ENCODE data around the gene HSD17B2.
A peak's percentile ranks its signal among the peaks of the same experiment; 100 is the strongest.
"Not testable (repeated sequence)": the region's sequence is repeated elsewhere in the genome, so short reads cannot be mapped to it uniquely, and the experiment has no call there.

Gene HSD17B2

GRCh38 chr16:82034981-82035612 lies at the start of gene HSD17B2:
HSD17B2 (plus strand) TSS chr16:82035253; CDS start chr16:82035425, 172 bp downstream.
- DNase-seq, result no peak

- no peak for DNase-seq
These were observed 47.9 kb upstream of the HSD17B2 start for GRCh38 chr16:81987121-81987520.

DNA sequence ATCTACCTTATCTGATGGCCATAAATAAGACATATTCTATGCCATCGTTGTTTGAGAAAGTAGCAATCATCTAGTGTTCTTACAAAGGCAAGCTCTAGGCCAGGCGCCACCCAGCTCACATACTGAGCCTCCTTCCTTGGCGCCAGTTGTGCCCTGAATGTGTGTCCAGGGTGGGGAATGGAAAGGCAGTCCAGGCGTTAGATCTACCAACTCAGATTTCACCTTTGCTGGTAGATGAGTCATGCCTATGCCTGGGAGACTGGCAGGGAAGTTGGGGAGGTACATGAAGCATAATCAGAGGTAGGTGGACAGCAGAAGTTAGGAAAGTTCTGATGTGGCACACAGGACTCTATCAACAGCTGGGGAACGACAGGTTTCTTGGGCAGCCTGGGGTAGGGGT lies 47.3 kb upstream of the HSD17B2 start:
- DNase-seq, result no peak

DNA sequence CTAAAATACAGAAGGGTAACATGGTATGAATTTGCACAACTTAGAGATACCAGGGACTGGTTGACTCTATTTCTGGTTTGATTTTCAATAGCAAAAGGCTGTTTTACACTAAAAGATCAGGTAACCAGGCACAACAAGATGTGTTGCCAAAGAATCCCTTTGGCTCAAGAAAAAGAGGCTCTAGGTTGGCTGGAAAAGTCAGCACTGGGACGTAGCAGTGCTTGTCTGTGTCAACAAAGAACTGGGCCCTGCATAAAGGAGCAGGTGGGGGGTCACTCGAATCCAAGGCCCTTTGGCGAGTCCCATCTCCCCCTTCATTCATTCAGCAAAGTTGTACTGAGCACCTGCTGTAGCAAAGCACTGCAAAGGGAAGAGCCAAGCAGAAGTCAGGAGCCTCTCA lies 42.2 kb upstream of the HSD17B2 start:
- no peak for DNase-seq

DNA sequence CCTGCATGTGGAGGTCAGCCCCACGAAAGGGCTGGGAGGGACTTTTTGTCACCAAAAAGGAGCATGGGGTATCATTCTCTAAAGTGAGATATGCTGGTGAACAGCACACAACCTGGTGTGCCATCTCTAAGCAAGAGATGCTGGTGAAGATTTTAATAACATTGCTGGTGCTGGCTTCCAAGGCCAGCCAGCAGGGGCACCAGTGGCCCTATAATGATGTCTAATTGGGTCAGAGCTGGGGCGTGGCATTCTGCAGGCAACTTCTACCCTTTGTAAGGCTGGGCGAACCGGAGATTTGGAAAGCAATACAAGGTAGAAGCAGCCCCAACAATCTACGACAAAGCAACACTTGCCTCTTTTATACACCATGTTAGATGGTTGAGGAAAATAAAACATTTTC lies 40.6 kb upstream of the HSD17B2 start:
- DNase-seq, result no peak

DNA sequence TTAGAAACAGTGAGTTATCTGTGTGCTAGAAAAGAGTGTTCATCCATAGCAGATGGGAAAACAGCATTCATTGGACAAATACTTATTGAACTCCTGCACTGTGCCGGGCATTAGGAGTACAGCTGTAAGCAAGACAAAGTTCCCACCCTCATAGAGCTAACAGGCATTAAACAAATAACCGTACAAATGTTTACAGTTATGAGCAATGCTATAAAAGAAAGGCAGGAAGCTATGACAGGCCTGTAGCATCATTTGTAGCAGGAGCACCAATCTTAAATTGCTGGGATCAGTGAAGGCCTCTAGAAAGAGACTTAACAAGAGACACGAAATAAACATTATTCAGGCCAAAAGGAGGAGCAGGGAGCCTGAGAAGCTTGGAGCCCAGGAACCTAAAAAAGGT lies 39.4 kb upstream of the HSD17B2 start:
- DNase-seq, result no peak

DNA sequence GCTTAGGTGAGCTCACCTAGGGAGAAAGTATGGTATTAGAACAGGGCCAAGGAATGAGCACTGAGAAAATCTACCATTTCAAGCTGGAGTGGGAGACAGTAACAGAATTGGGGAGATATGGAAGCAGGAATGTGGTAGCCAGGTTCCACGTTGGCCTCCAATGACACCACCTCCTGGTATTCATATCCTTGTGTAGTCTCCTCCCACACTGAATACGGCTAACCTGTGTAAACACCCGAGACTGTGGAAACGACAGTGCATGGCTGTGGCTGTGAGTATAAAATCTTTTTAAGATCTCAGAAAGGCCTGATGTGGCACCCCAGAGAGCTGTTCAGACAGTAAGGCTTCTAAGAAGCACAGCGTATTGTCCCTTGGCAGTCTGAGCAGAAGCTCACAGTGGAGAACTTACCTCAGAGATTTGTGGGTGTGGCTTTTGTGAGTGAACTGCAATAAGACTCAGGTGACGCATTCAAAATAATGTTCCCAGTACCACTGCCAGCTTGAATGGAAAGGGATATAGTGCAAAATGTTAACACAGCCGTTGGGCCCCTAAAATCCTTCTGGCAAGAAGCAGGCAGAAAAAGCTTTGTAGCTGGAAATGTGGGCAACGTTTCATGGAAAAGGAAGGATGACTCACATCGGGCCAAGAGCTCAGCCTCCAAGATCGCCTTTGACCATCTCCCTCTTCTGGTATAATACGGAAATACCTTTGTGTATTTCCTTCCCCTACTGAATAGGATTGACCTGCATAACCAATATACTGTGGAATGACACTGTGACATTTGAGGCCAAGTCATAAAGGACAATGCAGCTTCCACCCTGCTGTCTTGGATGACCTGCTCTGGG lies 38.2 kb upstream of the HSD17B2 start:
- no peak for DNase-seq

DNA sequence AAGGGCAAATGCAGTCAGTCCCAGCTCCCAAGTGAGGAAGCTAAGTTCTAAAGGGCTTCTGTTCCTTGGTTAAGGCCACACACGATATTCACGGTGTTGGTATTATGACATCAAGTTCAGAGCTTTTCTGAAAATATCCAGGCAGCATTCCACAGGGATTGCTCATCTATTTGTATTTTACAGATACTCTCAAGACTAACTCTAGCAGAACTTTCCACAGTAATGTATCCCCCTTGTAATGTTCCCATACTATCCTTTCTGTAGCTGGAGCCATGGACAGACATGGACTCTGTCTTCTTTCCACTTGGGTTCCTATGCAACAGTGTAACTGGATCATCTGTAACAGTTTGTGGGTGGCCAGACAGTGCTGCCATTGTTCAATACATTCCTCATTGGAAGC lies 37.3 kb upstream of the HSD17B2 start:
- DNase-seq, result no peak

DNA sequence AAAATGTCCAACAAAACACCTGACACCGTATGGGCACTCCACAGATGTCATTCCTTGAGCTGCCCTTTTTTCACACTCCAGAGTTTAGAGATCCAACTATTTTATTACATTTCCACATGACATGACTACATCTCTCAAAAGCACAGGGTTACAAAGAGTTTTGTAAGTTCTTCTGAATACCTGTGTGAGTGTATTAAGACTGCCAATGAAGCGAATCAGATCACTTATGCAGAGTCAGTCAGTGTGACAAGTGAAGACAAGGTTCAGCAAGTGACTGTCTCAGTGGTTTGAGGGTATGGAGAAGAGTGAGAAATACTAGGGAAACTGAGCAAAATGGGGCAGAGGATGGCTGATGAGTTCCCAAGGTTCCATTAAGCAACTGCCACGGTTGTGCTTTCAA lies 32.2 kb upstream of the HSD17B2 start:
- no peak for DNase-seq

DNA sequence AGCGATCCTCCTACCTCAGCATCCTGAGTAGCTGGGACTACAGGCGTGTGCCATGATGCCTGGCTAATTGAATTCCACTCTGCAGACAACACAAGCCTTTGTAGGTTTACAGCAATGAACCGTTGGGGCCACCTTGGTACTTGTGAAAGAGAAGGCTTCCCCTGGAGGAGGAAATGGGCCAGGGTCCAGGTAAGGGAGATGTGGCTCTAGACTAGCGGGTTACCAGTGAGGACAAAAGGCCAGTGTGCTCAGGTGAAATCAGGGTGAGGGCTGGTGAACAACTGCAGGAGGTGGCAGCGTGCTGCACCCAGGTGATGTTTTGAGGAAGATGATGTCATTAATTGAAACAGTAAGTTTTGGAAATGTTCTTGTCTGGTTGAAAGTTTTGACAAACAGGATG lies 30.5 kb upstream of the HSD17B2 start:
- DNase-seq, result no peak

DNA sequence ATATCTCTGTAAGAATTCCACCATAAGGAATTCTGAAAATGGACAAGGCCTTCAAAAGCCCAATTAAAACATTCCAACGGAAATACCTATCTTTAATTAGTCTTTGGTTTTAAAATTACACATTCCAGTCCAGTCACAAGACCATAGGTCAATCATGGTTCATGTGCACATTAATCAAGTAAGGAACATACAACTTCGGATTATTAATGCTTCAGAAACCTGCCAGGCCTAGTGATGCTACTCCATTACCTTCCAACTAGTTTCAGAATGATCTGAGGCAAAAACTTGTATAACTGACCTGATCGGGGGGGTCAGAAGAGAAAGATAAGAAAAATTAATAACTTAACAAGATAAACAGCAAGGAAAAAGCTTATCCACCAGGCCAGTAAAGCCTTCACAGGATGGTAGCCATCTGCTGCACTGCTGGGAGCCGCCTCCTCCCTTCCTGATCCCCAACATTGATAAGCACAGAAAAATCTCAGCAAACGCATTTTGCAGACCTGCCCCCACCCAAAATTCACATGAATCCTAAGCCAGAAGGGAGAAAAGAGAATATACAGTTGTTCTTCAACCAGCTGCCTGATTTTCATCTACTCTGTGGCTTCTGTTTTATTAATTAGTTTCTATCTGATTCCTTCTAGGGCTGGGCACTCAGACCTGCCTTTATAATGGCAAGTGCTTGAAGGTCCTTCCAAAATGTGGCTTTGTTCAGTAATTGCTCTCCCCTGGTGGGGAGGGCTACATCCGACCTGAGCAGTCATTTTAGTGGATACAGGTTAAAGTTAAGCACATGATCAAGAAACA lies 29.8 kb upstream of the HSD17B2 start:
- no peak for DNase-seq

- no peak for DNase-seq
These were observed 29.0 kb upstream of the HSD17B2 start for GRCh38 chr16:82006036-82006435.

- no peak for DNase-seq
These were observed 27.9 kb upstream of the HSD17B2 start for GRCh38 chr16:82007189-82007588.

DNA sequence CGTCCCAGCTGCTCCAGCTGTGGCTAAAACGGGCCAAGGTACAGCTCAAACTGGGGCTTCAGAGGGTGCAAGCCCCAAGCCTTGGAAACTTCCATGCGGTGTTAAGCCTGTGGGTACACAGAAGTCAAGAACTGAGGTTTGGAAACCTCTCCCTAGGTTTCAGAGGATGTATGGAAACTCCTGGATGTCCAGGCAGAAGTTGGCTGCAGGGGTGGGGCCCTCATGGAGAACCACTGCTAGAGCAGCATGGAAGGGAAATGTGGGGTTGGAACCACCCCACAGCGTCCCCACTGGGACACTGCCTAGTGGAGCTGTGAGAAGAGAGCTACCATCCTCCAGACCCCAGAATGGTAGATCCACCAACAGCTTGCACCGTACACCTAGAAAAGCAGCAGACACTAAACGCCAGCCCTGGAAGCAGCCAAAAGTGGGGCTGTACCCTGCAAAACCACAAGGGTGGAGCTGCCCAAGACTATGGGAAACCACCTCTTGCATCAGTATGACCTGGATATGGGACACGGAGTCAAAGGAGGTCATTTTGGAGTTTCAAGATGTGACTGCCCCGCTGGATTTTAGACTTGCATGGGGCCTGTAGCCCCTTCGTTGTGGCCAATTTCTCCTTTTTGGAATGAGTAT lies 26.0 kb upstream of the HSD17B2 start:
- no peak for DNase-seq

GRCh38 chr16:82009789-82010188 lies 25.3 kb upstream of the HSD17B2 start:
- not testable (repeated sequence) for DNase-seq

GRCh38 chr16:82010649-82011048 lies 24.4 kb upstream of the HSD17B2 start:
- DNase-seq, result no peak

GRCh38 chr16:82011199-82011641 lies 23.8 kb upstream of the HSD17B2 start, which contains the start of gene SDR42E1:
SDR42E1 (minus strand) TSS chr16:82011470; CDS start chr16:82000858, 10,612 bp downstream.
- DNase-seq, result peak; percentile 78

GRCh38 chr16:82013139-82013538 lies 21.9 kb upstream of the HSD17B2 start:
- DNase-seq, result no peak

DNA sequence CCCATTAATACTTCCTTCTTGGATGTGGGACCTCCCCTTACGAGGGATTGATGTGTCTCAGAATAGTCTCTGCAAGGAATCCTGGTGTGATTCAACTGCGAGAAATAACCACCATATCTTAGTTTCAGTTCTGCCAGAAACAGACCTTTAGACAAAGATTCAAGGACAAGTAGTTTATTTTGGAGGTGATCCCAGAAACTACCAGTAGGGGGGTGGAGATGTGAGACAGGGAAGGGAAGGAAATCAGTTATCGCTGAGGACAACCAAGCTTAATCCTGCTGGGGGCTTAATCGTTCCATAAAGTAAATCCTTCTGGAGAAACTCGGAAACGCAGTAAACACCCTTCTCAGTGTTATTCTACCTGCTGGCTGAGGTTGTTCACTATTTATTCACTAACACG lies 18.8 kb upstream of the HSD17B2 start:
- DNase-seq, result no peak

DNA sequence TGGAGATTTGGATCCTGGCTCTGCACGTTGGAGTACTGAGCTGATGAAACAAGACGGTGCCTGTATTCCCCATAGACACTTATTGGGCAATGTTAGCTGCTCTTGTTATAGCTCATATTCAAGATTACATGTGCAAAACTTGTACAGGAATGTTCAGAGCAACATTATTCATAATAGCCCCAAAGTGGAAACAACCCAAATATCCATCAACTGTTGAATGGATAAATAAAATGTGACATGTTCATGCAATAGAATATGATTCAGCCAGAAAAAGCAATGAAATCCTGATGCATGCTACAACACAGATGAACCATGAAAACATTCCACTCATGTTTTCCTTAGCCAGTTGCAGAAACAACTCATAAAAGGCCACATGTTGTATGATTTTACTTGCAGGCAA lies 18.1 kb upstream of the HSD17B2 start:
- no peak for DNase-seq

DNA sequence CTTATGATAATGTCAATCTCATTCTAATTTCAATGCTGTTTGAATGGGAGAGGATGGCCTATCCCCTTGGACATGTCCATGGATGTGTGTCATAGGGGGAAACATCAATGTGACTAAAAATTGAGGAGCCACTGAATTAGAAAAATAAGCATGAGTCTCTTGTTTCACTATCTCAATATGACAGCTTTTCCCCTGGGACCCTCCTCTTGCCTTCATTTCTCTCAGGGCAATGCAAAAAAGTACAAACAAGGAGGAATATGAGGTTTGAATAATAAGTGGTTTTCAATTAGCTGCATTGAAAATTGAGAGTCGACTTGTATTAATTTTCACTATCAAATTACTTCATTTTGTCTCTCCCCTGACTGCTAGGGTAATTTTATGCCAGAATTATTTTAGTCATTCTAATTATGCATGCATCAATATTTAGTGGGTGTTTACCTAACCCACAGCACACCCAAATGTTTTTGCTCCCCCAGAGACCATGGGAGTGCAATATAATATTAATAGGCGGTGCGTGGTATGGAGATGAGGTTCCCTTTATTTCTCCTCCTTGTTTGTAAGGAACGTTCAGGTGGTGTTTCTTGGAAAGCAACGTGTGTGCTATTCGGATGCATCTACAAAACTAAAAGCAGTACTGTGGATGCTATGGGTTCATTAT lies 17.0 kb upstream of the HSD17B2 start:
- no peak for DNase-seq

DNA sequence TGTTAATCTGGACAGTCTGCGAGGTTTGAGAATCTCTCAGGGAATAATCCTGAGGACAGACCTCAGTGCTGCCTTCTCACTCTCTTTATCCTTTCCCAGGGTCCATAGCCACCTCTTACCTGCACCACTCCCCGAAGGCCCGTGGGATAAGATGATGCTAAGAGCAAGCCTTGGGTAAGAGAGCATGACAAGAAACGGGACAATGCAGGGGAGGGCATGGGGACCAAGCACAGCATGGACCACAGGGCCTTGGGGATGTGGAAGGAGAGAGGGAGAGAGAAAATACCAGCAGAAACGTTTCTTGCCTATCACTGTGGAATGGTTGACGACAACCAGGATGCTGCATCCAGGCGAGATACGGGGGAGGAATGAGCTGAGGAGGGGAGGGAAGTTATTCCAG lies 15.5 kb upstream of the HSD17B2 start:
- DNase-seq, result no peak

Measured in activated CD8-positive, alpha-beta memory T cell treated with anti-CD3 and anti-CD28 coated beads, Interleukin-2, amount 50 U/mL, for 48 hours (primary cell).